Mesenteric fat pad (tissue), 1 donor: ENCODE results near the gene GLP1R. TPM values are rescaled to one million over a fixed set of nuclear protein-coding genes. Genes with fewer than 3 reads are reported as not detected.

Experiments
- DNase-seq: peaks from one replicate; pipeline ENCODE4 v3.0.0-alpha.2; 2020; ENCODE audit warnings: low spot score
- long read RNA-seq: library from polyadenylated mRNA; unstranded; transcript quantifications from one replicate; pipeline ENCODE4 v2.0.0, GENCODE V29; 2020
- total RNA-seq: library from RNA; stranded (reverse); fragmentation: NEBNext Ultra II Directional; extraction: Animal tissue kit (Norgen Biotek cat#: 25700); gene quantifications from one replicate; pipeline ENCODE4 v1.2.1, GENCODE V29; 2021
- donor health status: DM: yes; HTN: yes; CAD: no.

GLP1R gene
- total RNA-seq = not detected
- long read RNA-seq = 0 reads

DNA sequence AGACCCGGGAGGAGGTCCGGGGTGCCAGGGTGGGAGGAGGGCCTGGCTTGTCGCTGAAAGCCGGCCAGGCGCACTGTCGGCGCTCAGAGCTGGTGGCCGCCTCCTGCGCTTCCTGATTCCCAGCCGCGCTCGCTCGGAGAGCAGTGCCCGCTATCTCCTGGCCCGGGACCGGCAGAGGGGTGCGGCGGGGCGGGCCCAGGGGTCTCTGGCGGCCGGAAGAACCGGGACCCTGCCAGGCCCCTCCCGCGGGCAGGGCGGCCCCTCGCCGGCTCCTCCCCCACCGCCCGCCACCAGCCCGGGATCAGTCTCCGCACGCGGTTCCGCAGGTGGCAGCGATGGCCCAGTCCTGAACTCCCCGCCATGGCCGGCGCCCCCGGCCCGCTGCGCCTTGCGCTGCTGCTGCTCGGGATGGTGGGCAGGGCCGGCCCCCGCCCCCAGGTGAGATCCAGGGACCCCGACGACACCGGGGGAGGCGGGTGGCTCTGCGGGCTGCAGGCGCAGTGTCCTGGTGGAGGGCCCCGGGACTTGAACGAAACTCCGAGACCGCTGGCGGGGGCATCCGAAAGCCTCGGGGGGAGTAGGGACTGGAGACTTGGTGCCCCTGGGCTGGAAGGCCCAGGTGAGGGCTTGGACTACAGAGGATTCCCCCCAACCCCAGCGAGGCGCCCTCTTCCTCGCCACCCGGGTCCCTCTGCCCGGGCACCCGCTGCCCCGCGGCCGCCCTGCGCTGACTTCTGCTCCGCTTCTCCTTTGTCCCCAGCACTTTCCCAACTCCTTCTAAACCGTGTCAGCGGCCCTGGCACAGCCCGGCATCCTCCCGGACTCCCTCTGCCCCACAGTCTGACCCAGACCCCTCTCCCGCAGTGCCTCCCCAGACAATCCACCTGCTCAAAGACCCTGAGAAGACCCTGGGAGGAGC is at the start of gene GLP1R:
Gene GLP1R (plus strand): TSS at position 301 of the 919 bp plus-strand sequence. CDS start 60 bp downstream, at position 361.
- DNase-seq = no peak

DNA sequence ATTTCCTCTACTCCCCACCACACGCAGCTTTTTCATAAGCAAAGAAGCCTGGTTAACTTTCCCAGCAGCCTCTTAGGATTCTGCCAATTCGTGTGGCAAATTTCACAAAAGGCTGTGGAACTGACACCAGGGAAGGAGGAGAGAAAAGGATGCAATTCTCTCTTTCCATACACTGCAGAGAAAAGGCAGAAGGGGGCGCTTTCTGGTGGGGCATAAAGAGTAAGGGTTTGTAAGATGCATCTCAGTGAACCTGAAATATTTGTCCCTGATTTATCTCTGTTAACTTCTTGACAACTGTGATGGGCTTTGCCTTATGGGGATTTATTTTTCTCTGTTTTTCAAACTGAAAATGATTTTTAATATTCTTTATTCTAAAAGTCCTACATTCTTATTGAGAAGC is 45.5 kb upstream of the GLP1R start:
- no peak for DNase-seq

DNA sequence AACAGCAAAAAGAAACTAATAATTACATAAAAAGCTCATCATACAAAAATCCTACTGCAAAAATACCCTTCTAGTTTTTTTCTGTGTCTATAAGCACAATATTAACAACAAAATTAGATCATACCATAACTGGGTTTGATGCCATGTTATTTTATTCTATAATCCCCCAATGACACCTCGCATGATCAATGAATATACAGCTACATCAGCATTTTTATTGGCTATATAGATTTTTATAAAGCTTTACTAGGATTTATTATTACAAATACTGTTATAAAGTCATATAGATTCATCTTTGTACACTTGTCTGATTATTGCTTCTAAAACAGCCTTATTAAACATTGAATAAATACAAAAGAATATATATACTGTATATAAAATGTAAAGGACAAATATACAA is 45.1 kb upstream of the GLP1R start:
- no peak for DNase-seq

- DNase-seq = no peak
Measured at GRCh38 chr6:39004801-39005200, 43.8 kb upstream of the GLP1R start.

- DNase-seq = no peak
Measured at GRCh38 chr6:39005774-39006173, 42.8 kb upstream of the GLP1R start.

DNA sequence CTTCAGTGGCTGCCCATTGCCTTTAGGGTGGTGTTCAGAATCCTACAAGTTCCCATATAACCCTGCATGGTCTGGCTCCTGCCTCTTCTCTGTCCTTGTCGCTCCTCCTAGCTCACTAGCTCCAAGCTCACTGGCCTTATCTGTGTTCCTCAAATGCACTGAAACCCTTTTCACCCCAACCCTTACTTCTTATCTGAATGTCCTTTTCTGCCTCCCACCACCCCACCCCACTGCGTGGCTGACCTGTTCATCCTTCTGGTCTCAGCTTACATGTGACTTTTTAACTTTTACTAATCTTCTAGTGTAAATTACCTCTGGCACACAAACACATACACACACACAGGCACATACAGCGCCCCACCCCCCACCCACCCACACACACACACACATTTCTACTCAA is 41.0 kb upstream of the GLP1R start:
- DNase-seq = no peak

DNA sequence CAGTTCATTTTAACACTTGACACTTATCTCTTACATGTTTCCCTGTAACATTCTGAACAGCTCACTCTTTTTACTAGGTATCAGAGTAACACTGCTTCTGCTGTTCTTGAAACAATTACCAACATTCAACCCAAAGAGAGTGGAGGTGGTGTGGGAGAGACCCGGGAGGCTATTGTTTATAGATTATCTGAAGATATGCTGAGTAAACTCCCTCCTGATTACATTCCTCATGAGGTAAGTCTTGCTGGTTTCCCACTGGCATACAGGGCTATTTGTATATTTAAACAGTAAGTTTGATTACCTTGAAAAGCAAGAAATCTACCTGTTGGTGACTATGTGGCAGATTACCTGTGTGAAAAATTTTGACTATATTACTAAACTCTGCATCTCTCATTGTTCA is 39.8 kb upstream of the GLP1R start:
- no peak for DNase-seq

DNA sequence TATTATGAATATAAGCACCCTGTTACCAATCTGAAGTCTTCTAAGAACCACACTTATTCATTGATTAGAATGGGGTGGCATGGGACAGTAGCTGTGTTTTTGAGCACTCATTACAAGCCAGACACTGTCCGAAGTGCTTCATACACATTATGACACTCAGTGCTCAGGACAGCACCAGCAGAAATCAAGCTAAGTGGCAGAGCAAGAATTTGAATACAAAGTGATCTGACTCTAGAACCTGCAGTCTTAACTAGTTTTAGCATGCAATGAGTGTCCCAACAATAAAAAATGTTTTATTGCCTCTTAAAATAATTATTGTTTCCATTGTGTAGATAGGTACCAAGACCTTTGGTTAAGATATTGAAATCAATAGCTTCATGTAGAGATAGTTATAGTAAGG is 39.1 kb upstream of the GLP1R start:
- DNase-seq = no peak

GRCh38 chr6:39016839-39017546 is 31.6 kb upstream of the GLP1R start:
- DNase-seq = no peak

GRCh38 chr6:39017547-39017880 is 31.1 kb upstream of the GLP1R start:
- no peak for DNase-seq

GRCh38 chr6:39018103-39018502 is 30.5 kb upstream of the GLP1R start:
- no peak for DNase-seq

GRCh38 chr6:39020136-39020535 is 28.4 kb upstream of the GLP1R start:
- DNase-seq = no peak

DNA sequence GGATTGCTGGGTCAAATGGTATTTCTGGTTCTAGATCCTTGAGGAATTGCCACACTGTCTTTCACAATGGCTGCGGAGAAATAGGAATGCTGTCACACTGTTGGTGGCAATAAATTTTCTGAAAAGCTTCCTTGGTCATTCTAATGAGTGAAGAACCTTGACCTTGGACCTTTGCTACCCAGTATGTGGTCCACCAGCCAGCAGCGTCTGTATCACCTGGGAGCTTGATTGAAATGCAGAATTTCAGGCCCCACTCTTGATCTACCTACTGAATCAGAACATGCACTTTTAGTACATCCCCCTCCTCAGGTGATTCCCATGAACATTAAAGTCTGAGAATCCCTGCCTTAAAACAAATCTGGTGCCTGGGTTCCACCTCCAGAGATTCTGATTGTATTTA is 27.5 kb upstream of the GLP1R start:
- DNase-seq = no peak

DNA sequence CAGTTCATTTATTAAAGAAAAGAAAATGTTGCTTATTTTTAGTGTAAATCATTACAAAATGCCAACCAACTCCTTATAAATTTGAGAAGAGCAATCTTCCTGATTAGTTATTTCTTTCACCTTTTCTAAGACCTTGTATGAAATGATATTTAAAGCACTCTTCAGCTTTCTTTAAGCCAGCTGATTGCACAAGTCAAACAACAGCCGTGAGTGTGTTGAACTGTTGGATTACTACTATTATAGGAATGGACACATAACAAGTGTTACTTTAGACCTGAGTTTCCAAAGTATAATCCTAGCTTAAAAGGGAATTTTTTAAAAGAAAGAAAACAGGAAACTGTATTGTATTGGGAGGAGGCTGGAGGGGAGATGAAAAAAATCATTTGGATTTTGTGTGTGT is 26.8 kb upstream of the GLP1R start:
- no peak for DNase-seq

DNA sequence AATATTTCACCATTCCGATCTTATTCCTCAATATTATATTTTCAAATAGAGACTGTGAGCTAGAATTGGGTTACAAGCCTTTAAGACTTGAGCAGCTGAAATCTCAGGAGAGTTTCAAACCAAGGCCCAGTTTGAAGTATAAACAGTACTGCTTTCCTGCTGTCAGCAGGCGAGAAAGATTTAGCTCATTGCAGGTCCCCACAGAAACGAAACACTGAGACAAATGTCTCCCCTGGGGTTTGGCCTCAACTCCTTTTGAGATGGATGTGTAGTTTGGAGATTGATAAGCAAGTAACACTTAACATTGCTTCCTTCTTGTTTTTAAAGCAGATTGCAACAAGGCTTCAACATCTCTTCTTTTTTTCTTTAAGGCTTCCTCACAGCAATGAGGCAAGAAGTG is 22.4 kb upstream of the GLP1R start:
- DNase-seq = no peak

- no peak for DNase-seq
Measured at GRCh38 chr6:39029156-39030011, 19.2 kb upstream of the GLP1R start.

- DNase-seq = no peak
Measured at GRCh38 chr6:39035681-39036080, 12.9 kb upstream of the GLP1R start.

- no peak for DNase-seq
Measured at GRCh38 chr6:39037082-39037508, 11.5 kb upstream of the GLP1R start.

GRCh38 chr6:39037707-39038106 is 10.9 kb upstream of the GLP1R start:
- DNase-seq = no peak

DNA sequence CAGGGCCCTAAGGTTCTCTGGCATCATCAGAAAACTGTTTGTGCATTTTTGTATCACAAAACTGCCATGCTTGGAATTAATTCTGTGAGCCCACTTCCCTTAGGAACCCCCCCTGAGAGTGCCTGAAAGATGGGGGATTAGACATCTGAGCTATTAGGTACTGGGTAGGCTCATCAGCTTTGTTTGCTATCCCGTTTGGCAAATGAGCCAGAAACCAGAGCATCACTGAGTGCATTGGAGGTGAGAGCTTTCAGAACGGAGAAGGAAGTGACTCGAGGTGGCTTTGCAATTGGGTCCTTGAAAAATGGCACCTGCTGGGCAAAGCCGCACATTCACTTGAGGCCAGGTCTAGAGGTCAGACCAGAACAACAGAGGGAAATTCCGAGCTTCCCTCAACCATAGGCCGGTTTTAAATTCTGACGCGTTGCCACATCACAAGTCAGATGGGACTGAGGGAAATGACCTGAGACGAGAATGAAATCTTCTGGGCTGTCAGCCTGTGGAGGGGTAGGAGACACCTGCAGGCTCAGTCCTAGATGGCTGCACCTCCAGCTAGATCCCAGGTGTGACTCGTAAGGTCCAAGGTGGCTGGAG is 8.4 kb upstream of the GLP1R start:
- DNase-seq = no peak

DNA sequence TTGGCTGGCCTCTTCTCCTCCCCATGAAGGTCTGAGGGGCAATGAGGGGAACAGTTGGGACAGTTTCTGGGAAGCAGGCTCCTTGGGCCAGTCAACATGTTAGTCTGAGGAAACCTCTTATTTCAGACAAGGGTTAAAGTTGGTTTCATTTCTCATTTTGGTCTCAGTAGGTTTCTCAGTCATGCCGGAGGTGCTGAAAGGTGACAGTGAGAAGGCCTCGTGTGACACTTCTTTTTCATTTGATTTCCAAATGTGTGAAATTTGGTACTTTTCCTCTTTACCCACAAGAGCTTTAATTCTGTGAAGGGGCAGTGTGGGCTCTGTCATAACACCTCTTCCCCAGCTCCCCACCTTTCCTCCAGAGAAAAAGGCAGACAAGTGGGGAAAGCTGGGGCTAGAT is 7.5 kb upstream of the GLP1R start:
- DNase-seq = no peak
